AG10803 (cell line): ENCODE data around the gene GALNT7.
A peak's percentile ranks its signal among the peaks of the same experiment; 100 is the strongest.

Experiments used
- DNase-seq: peaks from one replicate; pipeline ENCODE4 v3.0.0; 2010; ENCODE audit warnings: low read depth
- H3K4me3 ChIP-seq: 2 replicates; pipeline ENCODE4 v1.5.1; 2011; ENCODE audit warnings: mild to moderate bottlenecking, low read length, control low read depth
- CTCF ChIP-seq: conservative IDR thresholded peaks from 2 replicates; pipeline ENCODE4 v1.5.1; 2011; ENCODE audit warnings: mild to moderate bottlenecking, low read length, control low read depth, inconsistent platforms

GALNT7 gene

GRCh38 chr4:173319696-173320095, 151.1 kb downstream of the GALNT7 start:
- no peak for TF ChIP-seq CTCF
- H3K4me3 ChIP-seq = no peak overlapping the region
- peak; percentile 29 for DNase-seq

GRCh38 chr4:173325007-173325736, 156.6 kb downstream of the GALNT7 start:
- TF ChIP-seq CTCF = no peak
- H3K4me3 ChIP-seq = no peak overlapping the region
- no peak for DNase-seq

GRCh38 chr4:173328236-173328901, 159.8 kb downstream of the GALNT7 start:
- DNase-seq = no peak
- H3K4me3 ChIP-seq = no peak overlapping the region
- TF ChIP-seq CTCF = no peak

- H3K4me3 ChIP-seq = no peak overlapping the region
- no peak for DNase-seq
- no peak for TF ChIP-seq CTCF
Measured at GRCh38 chr4:173330590-173330989, 162.0 kb downstream of the GALNT7 start.

GRCh38 chr4:173332021-173332487, 163.4 kb downstream of the GALNT7 start:
- peak; percentile 50 for DNase-seq
- peak overlapping the region; percentile 94 for H3K4me3 ChIP-seq
- TF ChIP-seq CTCF = no peak

GRCh38 chr4:173332963-173333657, 164.5 kb downstream of the GALNT7 start:
- DNase-seq = no peak
- H3K4me3 ChIP-seq = peak overlapping the region; percentile 94
- TF ChIP-seq CTCF = no peak
